Hypothalamus (tissue), 51 donors: ENCODE measurements around the gene USP44.
"Not testable (repeated sequence)": the region's sequence is repeated elsewhere in the genome, so short reads cannot be mapped to it uniquely, and the experiment has no call there.

Experiments
- DNase-seq, 51 donors: peaks; one replicate each; lab custom pipeline; 2025; lab: John Stamatoyannopoulos, UW

USP44 gene

DNA sequence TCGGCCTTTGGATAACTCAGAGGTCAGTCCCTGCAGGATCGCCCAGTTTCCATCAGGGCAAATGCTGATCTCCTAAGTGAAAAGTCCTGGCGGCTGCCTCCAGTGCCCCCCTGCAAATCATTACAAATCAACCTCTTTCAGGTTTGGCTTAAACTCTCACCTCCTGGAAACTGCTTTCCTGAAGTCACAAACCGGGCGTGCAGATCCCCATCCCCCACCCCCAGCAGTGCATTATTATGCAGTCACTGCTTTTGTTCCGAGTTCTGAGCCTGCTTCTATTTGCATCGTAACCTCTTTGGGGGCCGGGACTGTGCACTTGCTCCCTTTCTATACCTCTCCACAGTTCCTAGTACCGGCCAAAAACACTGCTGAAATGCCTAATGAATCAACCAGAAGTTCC lies at the start of gene USP44:
Gene USP44 (minus strand): TSS at position 172 of the 400 bp plus-strand sequence. CDS start 17,220 bp downstream, outside the sequence.
- no peak for DNase-seq

- DNase-seq: no peak
Measured at GRCh38 chr12:95600567-95600966, 49.3 kb upstream of the USP44 start.

- no peak for DNase-seq
Measured at GRCh38 chr12:95599880-95600279, 48.6 kb upstream of the USP44 start.

- DNase-seq: no peak
Measured at GRCh38 chr12:95594136-95594535, 42.9 kb upstream of the USP44 start.

- no peak for DNase-seq
Measured at GRCh38 chr12:95593266-95593871, 42.1 kb upstream of the USP44 start.

DNA sequence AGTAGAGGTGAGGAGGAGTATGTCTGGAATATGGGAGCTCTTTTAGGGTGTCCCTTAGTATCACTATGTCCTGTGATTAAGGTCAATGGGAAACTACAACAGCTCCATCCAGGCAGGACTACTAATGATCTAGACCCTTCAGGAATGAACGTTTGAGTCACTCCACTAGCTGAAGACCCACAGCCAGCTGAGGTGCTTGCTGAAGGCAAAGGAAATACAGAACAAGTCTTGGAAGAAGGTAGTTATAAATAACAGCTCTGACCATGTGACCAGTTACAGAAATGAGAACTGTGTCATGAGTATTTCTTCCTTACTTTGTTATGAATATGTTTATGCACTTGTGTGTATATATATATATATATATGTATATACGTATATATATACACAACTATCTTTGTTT lies 40.5 kb upstream of the USP44 start:
- no peak for DNase-seq

DNA sequence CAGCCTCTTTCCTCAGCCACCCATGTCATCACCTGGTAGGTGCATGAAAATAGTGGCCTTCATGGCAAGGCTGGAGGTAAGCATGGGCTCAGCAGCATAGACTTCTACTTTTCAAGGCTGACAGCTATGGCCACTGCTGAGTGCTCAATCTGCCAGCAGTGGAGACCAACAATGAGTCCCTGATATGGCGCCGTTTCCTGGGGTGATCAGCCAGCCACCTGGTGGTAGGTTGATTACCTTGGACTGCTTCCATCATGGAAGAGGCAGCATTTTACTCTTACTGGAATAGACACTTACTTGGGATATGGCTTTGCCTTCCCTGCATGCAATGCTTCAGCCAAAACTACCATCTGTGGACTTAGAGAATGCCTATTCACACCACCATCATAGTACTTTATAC lies 39.5 kb upstream of the USP44 start:
- DNase-seq: no peak

DNA sequence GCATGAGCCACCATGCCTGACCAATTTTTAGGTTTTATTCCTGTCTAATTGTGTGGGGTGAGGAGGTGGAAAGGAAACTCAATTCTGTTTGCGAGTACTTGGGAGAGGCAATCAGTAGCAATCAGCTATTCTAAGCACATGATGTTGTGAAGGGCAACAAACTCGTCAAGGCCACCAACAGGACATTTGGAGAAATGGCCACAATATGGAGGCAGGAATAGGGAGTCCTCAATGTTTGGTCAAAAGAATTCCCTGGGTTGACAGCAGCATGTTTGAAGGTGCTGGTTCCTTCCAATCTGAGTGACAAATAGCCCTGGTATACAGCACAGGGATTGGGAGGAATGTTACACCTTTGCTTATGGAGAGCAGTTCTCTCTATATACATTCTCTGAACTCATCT lies 32.7 kb upstream of the USP44 start:
- no peak for DNase-seq

- DNase-seq: peak in 1 of 51 donors; percentile 40
Measured at GRCh38 chr12:95582230-95583058, 31.2 kb upstream of the USP44 start.

DNA sequence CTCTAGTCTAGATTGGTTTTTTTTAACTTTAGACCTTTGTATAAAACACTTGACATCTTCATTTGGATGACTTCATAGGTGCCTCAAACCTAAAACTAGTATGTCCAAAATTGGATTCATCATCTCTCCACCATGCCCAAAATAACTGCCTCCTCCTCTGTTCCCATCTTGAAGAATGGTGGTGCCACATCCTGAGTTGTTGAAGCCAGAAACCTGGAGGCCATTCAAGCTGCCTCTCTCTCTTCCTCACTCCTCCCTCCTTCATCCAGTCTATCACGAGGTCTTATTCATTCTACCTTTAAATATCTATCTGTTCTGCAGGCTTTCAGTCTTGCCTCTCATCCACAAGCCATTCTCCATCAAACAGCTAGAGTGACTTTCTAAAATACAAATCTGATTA lies 26.5 kb upstream of the USP44 start:
- peak in 1 of 51 donors; percentile 5 for DNase-seq

GRCh38 chr12:95574799-95575452 lies 23.6 kb upstream of the USP44 start:
- peak in 2 of 51 donors; percentile 23 to 31 for DNase-seq

DNA sequence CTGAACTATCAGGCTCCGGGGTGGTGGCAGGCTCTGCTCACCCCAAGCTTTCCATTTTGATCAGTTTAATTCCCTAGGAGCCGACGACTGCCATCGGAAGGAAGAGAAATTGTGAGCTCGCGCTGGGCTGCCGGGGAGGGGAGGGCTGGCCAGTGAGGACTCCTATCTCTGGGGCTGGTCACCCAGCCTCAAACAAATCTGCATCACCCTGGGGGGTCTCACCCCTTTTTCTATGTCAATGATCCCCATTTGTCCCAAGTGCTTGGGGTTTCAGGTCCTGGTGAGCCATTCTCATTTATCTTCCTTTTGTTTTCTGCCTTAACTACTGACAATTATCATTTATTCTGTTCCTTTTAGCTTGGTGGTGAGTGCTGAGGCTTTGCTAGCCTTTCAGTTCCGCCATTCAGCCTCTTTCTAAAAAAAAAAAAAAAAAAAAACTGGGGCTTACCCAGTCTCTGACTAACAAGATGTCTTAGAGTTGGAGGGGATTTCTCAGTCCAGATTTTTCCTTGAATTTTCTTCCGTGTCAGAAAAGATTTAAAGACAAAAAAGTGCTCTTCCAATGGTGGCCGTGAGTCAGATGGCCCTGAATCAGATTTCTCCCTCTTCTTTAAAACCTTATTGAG lies 22.8 kb upstream of the USP44 start:
- no peak for DNase-seq

GRCh38 chr12:95571369-95571768 lies 20.1 kb upstream of the USP44 start:
- no peak for DNase-seq

GRCh38 chr12:95568045-95568444 lies 16.8 kb upstream of the USP44 start:
- not testable (repeated sequence) for DNase-seq

- no peak for DNase-seq
Measured at GRCh38 chr12:95557625-95558024, 6.3 kb upstream of the USP44 start.

GRCh38 chr12:95554532-95555071 lies 3.3 kb upstream of the USP44 start:
- DNase-seq: no peak

DNA sequence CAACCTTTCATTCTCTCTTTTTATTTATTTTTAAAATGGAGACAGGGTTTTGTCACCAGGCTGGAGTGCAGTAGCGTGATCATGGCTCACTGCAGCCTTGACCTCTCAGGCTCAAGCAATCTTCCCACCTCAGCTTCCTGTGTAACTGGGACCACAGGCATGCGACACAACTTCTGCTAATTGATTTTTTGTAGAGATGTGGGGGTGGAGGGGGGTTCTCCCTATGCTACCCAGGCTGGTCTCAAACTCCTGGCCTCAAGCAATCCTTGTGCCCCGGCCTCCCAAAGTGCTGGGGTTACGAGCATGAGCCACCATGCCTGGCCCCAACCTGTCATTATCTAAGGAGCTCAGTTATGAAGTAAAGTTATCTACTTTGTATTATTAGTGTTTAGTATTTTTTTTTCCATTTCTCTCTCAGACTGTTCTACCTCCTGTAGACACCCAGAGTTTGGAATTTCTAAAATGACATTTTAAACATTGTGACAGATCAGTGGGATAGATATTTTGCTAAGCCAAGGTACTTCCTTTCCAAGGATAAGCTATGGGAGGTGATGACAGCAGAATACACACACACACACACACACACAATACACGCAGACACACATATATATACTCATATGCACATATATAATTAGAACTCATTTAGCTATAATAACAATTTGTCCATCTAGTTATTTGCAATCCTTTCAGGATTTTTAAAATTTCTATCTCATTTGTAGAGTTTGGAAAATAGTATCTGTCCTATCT lies 2.1 kb upstream of the USP44 start:
- no peak for DNase-seq

GRCh38 chr12:95551913-95552516 lies 739 bp upstream of the USP44 start:
- DNase-seq: no peak

- no peak for DNase-seq
Measured at GRCh38 chr12:95549392-95550084, 1.7 kb downstream of the USP44 start.
